ENCODE measurements around the gene MAGEA8.
"Not testable (repeated sequence)": the region's sequence is repeated elsewhere in the genome, so short reads cannot be mapped to it uniquely, and the experiment has no call there.

MAGEA8 gene

GRCh38 chrX:149927964-149928258 is 46.9 kb downstream of the MAGEA8 start:
- H3K79me2 ChIP-seq; H3K36me3 ChIP-seq (ENCODE audit: control insufficient read depth, insufficient read depth, low read length); H3K27me3 ChIP-seq (ENCODE audit: control insufficient read depth, insufficient read depth, low read length); H3K4me3 ChIP-seq (ENCODE audit: low read depth, low read length); H3K9me3 ChIP-seq (ENCODE audit: control insufficient read depth, low read length); H3K4me2 ChIP-seq (ENCODE audit: low read length); H3K27ac ChIP-seq; H3K4me1 ChIP-seq; H2AFZ ChIP-seq; H3K9ac ChIP-seq: not testable (repeated sequence)

- not testable (repeated sequence) for H3K79me2 ChIP-seq; H3K9ac ChIP-seq; H3K9me3 ChIP-seq (ENCODE audit: control insufficient read depth, low read length); H3K27ac ChIP-seq; H3K4me2 ChIP-seq (ENCODE audit: low read length); H3K4me3 ChIP-seq (ENCODE audit: low read depth, low read length); H2AFZ ChIP-seq; H3K4me1 ChIP-seq; H3K27me3 ChIP-seq (ENCODE audit: control insufficient read depth, insufficient read depth, low read length); H3K36me3 ChIP-seq (ENCODE audit: control insufficient read depth, insufficient read depth, low read length)
Observed at GRCh38 chrX:149928635-149929034, 47.7 kb downstream of the MAGEA8 start.

- H3K4me1 ChIP-seq; H3K27ac ChIP-seq; H3K4me2 ChIP-seq (ENCODE audit: low read length); H3K79me2 ChIP-seq; H3K4me3 ChIP-seq (ENCODE audit: low read depth, low read length); H3K27me3 ChIP-seq (ENCODE audit: control insufficient read depth, insufficient read depth, low read length); H3K9me3 ChIP-seq (ENCODE audit: control insufficient read depth, low read length); H3K9ac ChIP-seq; H3K36me3 ChIP-seq (ENCODE audit: control insufficient read depth, insufficient read depth, low read length); H2AFZ ChIP-seq: not testable (repeated sequence)
Observed at GRCh38 chrX:149929400-149929799, 48.4 kb downstream of the MAGEA8 start, which contains the start of gene HSFX4. Gene HSFX4 (plus strand): TSS chrX:149929573. CDS start chrX:149929645, 72 bp downstream.

- H3K27me3 ChIP-seq (ENCODE audit: control insufficient read depth, insufficient read depth, low read length); H3K79me2 ChIP-seq; H3K36me3 ChIP-seq (ENCODE audit: control insufficient read depth, insufficient read depth, low read length); H3K9ac ChIP-seq; H3K4me1 ChIP-seq; H3K9me3 ChIP-seq (ENCODE audit: control insufficient read depth, low read length); H3K4me3 ChIP-seq (ENCODE audit: low read depth, low read length); H3K27ac ChIP-seq; H2AFZ ChIP-seq; H3K4me2 ChIP-seq (ENCODE audit: low read length): not testable (repeated sequence)
Observed at GRCh38 chrX:149931355-149931754, 50.4 kb downstream of the MAGEA8 start.

GRCh38 chrX:149932150-149932549 is 51.2 kb downstream of the MAGEA8 start:
- H3K27ac ChIP-seq; H3K4me3 ChIP-seq (ENCODE audit: low read depth, low read length); H3K79me2 ChIP-seq; H2AFZ ChIP-seq; H3K4me1 ChIP-seq; H3K9me3 ChIP-seq (ENCODE audit: control insufficient read depth, low read length); H3K4me2 ChIP-seq (ENCODE audit: low read length); H3K27me3 ChIP-seq (ENCODE audit: control insufficient read depth, insufficient read depth, low read length); H3K36me3 ChIP-seq (ENCODE audit: control insufficient read depth, insufficient read depth, low read length); H3K9ac ChIP-seq: not testable (repeated sequence)

GRCh38 chrX:149932970-149933369 is 52.0 kb downstream of the MAGEA8 start:
- not testable (repeated sequence) for H3K36me3 ChIP-seq (ENCODE audit: control insufficient read depth, insufficient read depth, low read length); H2AFZ ChIP-seq; H3K4me1 ChIP-seq; H3K4me3 ChIP-seq (ENCODE audit: low read depth, low read length); H3K27ac ChIP-seq; H3K9me3 ChIP-seq (ENCODE audit: control insufficient read depth, low read length); H3K9ac ChIP-seq; H3K79me2 ChIP-seq; H3K4me2 ChIP-seq (ENCODE audit: low read length); H3K27me3 ChIP-seq (ENCODE audit: control insufficient read depth, insufficient read depth, low read length)

GRCh38 chrX:149933547-149933946 is 52.6 kb downstream of the MAGEA8 start:
- not testable (repeated sequence) for H3K4me1 ChIP-seq, H3K27ac ChIP-seq

More at GRCh38 chrX:149933547-149933946, 52.6 kb downstream of the MAGEA8 start:
- not testable (repeated sequence) for H2AFZ ChIP-seq; H3K4me3 ChIP-seq (ENCODE audit: low read depth, low read length); H3K9ac ChIP-seq; H3K36me3 ChIP-seq (ENCODE audit: control insufficient read depth, insufficient read depth, low read length); H3K27me3 ChIP-seq (ENCODE audit: control insufficient read depth, insufficient read depth, low read length); H3K4me2 ChIP-seq (ENCODE audit: low read length); H3K9me3 ChIP-seq (ENCODE audit: control insufficient read depth, low read length); H3K79me2 ChIP-seq

Data from parathyroid adenoma (tissue), 2 donors.